H9 (cell line): ENCODE measurements around the gene MYMX. TPM values are rescaled to one million over a fixed set of nuclear protein-coding genes. Genes with fewer than 3 reads are reported as not detected.

Experiments
- DNase-seq: peaks from one replicate; pipeline ENCODE4 v3.0.0-alpha.2; 2017
- H2AFZ ChIP-seq: one replicate; pipeline ENCODE4 v1.6.1; 2013; ENCODE audit warnings: mild to moderate bottlenecking, low read length, control low read depth, moderate library complexity
- H2AK5ac ChIP-seq: 2 replicates; pipeline ENCODE4 v1.6.1; 2013; ENCODE audit warnings: low read length, control low read depth, mixed read lengths; ENCODE audit not compliant: insufficient read length
- H2BK120ac ChIP-seq: one replicate; pipeline ENCODE4 v1.6.1; 2013; ENCODE audit warnings: low read depth, mild to moderate bottlenecking, low read length, control low read depth, inconsistent platforms; ENCODE audit not compliant: poor library complexity, severe bottlenecking
- H2BK12ac ChIP-seq: 2 replicates; pipeline ENCODE4 v1.6.1; 2013; ENCODE audit warnings: low read length, control low read depth, mixed read lengths, low read depth; ENCODE audit not compliant: insufficient read length
- H2BK15ac ChIP-seq: 2 replicates; pipeline ENCODE4 v1.6.1; 2013; ENCODE audit warnings: low read depth, low read length, control low read depth
- H2BK20ac ChIP-seq: one replicate; pipeline ENCODE4 v1.6.1; 2013; ENCODE audit warnings: low read depth, mild to moderate bottlenecking, low read length, control low read depth, inconsistent platforms; ENCODE audit not compliant: poor library complexity, severe bottlenecking
- H2BK5ac ChIP-seq: 2 replicates; pipeline ENCODE4 v1.6.1; 2013; ENCODE audit warnings: low read length, control low read depth, mixed read lengths; ENCODE audit not compliant: insufficient read length
- H3K14ac ChIP-seq: 2 replicates; pipeline ENCODE4 v1.6.1; 2013; ENCODE audit warnings: low read length, control low read depth; ENCODE audit not compliant: insufficient read depth
- H3K18ac ChIP-seq: 2 replicates; pipeline ENCODE4 v1.6.1; 2013; ENCODE audit warnings: low read depth, mild to moderate bottlenecking, mixed read lengths, low read length, control low read depth; ENCODE audit not compliant: insufficient read length
- H3K23ac ChIP-seq: 2 replicates; pipeline ENCODE4 v1.6.1; 2013; ENCODE audit warnings: low read length, control low read depth, mixed read lengths, low read depth; ENCODE audit not compliant: insufficient read length
- H3K23me2 ChIP-seq: 2 replicates; pipeline ENCODE4 v1.6.1; 2013; ENCODE audit warnings: low read depth, mild to moderate bottlenecking, mixed read lengths, low read length, control low read depth; ENCODE audit not compliant: insufficient read length, poor library complexity, severe bottlenecking
- H3K27ac ChIP-seq: 2 replicates; pipeline ENCODE4 v1.5.1; 2013; ENCODE audit warnings: low read length, control low read depth, mixed read lengths, low read depth; ENCODE audit not compliant: insufficient read length
- H3K27me3 ChIP-seq: 2 replicates; pipeline ENCODE4 v1.6.1; 2013; ENCODE audit warnings: low read length, control low read depth, inconsistent platforms; ENCODE audit not compliant: insufficient read depth
- H3K4ac ChIP-seq: 2 replicates; pipeline ENCODE4 v1.6.1; 2013; ENCODE audit warnings: low read depth, mild to moderate bottlenecking, control low read depth, inconsistent platforms, low read length, moderate library complexity
- H3K4me1 ChIP-seq: 2 replicates; pipeline ENCODE4 v1.6.1; 2013; ENCODE audit warnings: low read length, control low read depth, inconsistent platforms; ENCODE audit not compliant: insufficient read depth
- H3K4me2 ChIP-seq: 2 replicates; pipeline ENCODE4 v1.6.1; 2013; ENCODE audit warnings: low read length, control low read depth, mixed read lengths; ENCODE audit not compliant: insufficient read length, insufficient read depth
- H3K56ac ChIP-seq: 2 replicates; pipeline ENCODE4 v1.6.1; 2013; ENCODE audit warnings: low read depth, mild to moderate bottlenecking, mixed read lengths, low read length, control low read depth; ENCODE audit not compliant: insufficient read length
- H3K79me1 ChIP-seq: 2 replicates; pipeline ENCODE4 v1.6.1; 2013; ENCODE audit warnings: low read depth, mild to moderate bottlenecking, moderate library complexity, low read length, control low read depth, inconsistent platforms; ENCODE audit not compliant: insufficient read depth, poor library complexity, severe bottlenecking
- H3K79me2 ChIP-seq: 2 replicates; pipeline ENCODE4 v1.6.1; 2013; ENCODE audit warnings: low read length, control low read depth, inconsistent platforms; ENCODE audit not compliant: insufficient read depth
- H3K9ac ChIP-seq: 2 replicates; pipeline ENCODE4 v1.6.1; 2013; ENCODE audit warnings: low read length, control low read depth, mixed read lengths; ENCODE audit not compliant: insufficient read length; ENCODE audit errors: extremely low read depth
- H3K9me3 ChIP-seq: one replicate; pipeline ENCODE4 v1.6.1; 2013; ENCODE audit warnings: low read depth, low read length, inconsistent platforms; ENCODE audit not compliant: control insufficient read depth
- H3T11ph ChIP-seq: one replicate; pipeline ENCODE4 v1.6.1; 2013; ENCODE audit warnings: mild to moderate bottlenecking, low read length, control low read depth, inconsistent platforms
- H4K20me1 ChIP-seq: one replicate; pipeline ENCODE4 v1.6.1; 2013; ENCODE audit not compliant: control insufficient read depth, insufficient read length, insufficient read depth
- H4K5ac ChIP-seq: 2 replicates; pipeline ENCODE4 v1.6.1; 2013; ENCODE audit warnings: low read depth, mild to moderate bottlenecking, mixed read lengths, low read length, control low read depth; ENCODE audit not compliant: insufficient read length
- H4K8ac ChIP-seq: replicated peaks from 2 replicates; pipeline ENCODE4 v1.6.1; 2013; ENCODE audit warnings: low read length, control low read depth, mixed read lengths, low read depth; ENCODE audit not compliant: insufficient read length
- H4K91ac ChIP-seq: 2 replicates; pipeline ENCODE4 v1.6.1; 2013; ENCODE audit warnings: low read depth, mild to moderate bottlenecking, moderate library complexity, mixed read lengths, low read length, control low read depth; ENCODE audit not compliant: insufficient read length
- H3K27ac Mint-ChIP-seq, 3 experiments: 2 replicates in 2 of 3; 3 replicates in 1 of 3; pipeline ENCODE4 v1.8.0; 2020 to 2021; ENCODE audit warnings: mixed read lengths in 3 of 3, mild to moderate bottlenecking in 1 of 3, moderate library complexity in 1 of 3
- H3K27me3 Mint-ChIP-seq: 2 replicates; pipeline ENCODE4 v1.8.0; 2021; ENCODE audit warnings: low read depth, mild to moderate bottlenecking, moderate library complexity, mixed read lengths
- H3K36me3 Mint-ChIP-seq, 3 experiments: 2 replicates in 2 of 3; 3 replicates in 1 of 3; pipeline ENCODE4 v1.8.0; 2020 to 2021; ENCODE audit warnings: low read depth in 3 of 3, mixed read lengths in 3 of 3; ENCODE audit not compliant: insufficient read depth in 1 of 3
- H3K4me1 Mint-ChIP-seq, 2 experiments: 2 replicates each; pipeline ENCODE4 v1.8.0; 2020; ENCODE audit warnings: mixed read lengths in 2 of 2
- H3K4me3 Mint-ChIP-seq, 2 experiments: 2 replicates in 1 of 2; 3 replicates in 1 of 2; pipeline ENCODE4 v1.8.0; 2020 to 2021; ENCODE audit warnings: mild to moderate bottlenecking in 2 of 2, mixed read lengths in 2 of 2, moderate library complexity in 1 of 2
- H3K9me3 Mint-ChIP-seq, 2 experiments: 2 replicates in 1 of 2; 3 replicates in 1 of 2; pipeline ENCODE4 v1.8.0; 2020; ENCODE audit warnings: mild to moderate bottlenecking in 2 of 2, mixed read lengths in 2 of 2, moderate library complexity in 1 of 2
- WGBS: extraction: QIAGEN DNeasy Blood & Tissue Kit; methylation state at CpG from one replicate; pipeline ENCODE4 v1.1.7; 2013; ENCODE audit warnings: missing lambda C conversion rate, low lambda C conversion rate, mixed read lengths; ENCODE audit not compliant: insufficient read length; ENCODE audit errors: extremely low coverage; 5-methylcytosine and 5-hydroxymethylcytosine counted together
- total RNA-seq: library from RNA; stranded (reverse); gene quantifications from 2 replicates; pipeline ENCODE4 v1.2.1, GENCODE V29; 2021
- TF ChIP-seq, protein P1 (sequence below): fragments of 200-600 bp; sonication (generic); conservative IDR thresholded peaks from 3 replicates; pipeline ENCODE4 v1.8.0; 2021; ENCODE audit warnings: antibody characterized with exemption, mild to moderate bottlenecking

MYMX gene
- total RNA-seq, 1 experiment from 2014 or later = 1.1 TPM

DNA sequence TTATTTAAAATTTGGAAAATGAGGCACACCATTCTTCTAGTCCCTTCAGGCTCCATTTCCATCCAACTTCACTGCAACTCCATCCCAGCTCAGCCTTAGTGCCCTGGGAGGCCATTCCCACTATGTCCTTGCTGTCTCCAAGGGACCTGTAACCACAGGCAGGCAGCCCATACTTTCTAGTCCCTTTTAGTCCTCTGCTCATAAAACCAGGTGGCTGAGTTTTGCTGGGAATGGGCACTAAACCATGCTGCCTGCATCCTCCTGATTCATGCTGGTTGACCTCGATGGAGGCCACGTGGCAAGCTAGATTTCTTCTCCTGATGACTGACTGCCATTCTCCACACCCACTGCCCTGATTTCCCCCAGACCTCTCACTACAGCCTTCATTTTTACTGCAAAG, 27.5 kb upstream of the MYMX start:
- no peaks in the 10 kb centered on the region for H3K27me3 ChIP-seq
- no peak overlapping the region for H3K27ac ChIP-seq
- no peak overlapping the region for H3K4ac ChIP-seq
- no peak overlapping the region for H4K91ac ChIP-seq
- no peak overlapping the region for H3K18ac ChIP-seq
- WGBS = no CpG with 5 or more reads among the region's 2 CpGs
- H4K5ac ChIP-seq = no peak overlapping the region
- peaks cover 7% of the 10 kb centered on the region; the same call in 1 of the 2 replicates for H3K4me1 ChIP-seq
- no peaks in the 10 kb centered on the region for H3K79me2 ChIP-seq
- H2BK5ac ChIP-seq = no peak overlapping the region
- H3K4me2 ChIP-seq = no peak overlapping the region
- H3K56ac ChIP-seq = no peak overlapping the region
- Mint-ChIP-seq H3K9me3 (no peaks in the 10 kb centered on the region; a peak in 1 of 5 replicates), H3K4me3 (no peak overlapping the region), H3K36me3 (no peaks in the 10 kb centered on the region), H3K4me1 (peaks cover 21 to 36% of the 10 kb centered on the region in 2 experiments), H3K27ac (no peak overlapping the region), H3K27me3 (peaks cover 4% of the 10 kb centered on the region)
- no peak overlapping the region for H2AFZ ChIP-seq
- DNase-seq = no peak
- H2BK20ac ChIP-seq = no peak overlapping the region
- TF ChIP-seq, protein P1, sequence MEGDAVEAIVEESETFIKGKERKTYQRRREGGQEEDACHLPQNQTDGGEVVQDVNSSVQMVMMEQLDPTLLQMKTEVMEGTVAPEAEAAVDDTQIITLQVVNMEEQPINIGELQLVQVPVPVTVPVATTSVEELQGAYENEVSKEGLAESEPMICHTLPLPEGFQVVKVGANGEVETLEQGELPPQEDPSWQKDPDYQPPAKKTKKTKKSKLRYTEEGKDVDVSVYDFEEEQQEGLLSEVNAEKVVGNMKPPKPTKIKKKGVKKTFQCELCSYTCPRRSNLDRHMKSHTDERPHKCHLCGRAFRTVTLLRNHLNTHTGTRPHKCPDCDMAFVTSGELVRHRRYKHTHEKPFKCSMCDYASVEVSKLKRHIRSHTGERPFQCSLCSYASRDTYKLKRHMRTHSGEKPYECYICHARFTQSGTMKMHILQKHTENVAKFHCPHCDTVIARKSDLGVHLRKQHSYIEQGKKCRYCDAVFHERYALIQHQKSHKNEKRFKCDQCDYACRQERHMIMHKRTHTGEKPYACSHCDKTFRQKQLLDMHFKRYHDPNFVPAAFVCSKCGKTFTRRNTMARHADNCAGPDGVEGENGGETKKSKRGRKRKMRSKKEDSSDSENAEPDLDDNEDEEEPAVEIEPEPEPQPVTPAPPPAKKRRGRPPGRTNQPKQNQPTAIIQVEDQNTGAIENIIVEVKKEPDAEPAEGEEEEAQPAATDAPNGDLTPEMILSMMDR = no peak
- no peak overlapping the region for H2BK15ac ChIP-seq
- H3K23ac ChIP-seq = no peak overlapping the region
- H2BK120ac ChIP-seq = no peak overlapping the region
- no peak overlapping the region for H3K14ac ChIP-seq
- H2AK5ac ChIP-seq = no peak overlapping the region
- H3T11ph ChIP-seq = no peak overlapping the region
- H3K79me1 ChIP-seq = no peaks in the 10 kb centered on the region
- H3K23me2 ChIP-seq = no peaks in the 10 kb centered on the region
- no peaks in the 10 kb centered on the region for H3K9me3 ChIP-seq
- no peak overlapping the region for H3K9ac ChIP-seq
- H4K8ac ChIP-seq = no peak overlapping the region
- no peak overlapping the region for H2BK12ac ChIP-seq
- peaks cover 1% of the 10 kb centered on the region for H4K20me1 ChIP-seq
